ENCODE data around the gene LCN15.

DNA sequence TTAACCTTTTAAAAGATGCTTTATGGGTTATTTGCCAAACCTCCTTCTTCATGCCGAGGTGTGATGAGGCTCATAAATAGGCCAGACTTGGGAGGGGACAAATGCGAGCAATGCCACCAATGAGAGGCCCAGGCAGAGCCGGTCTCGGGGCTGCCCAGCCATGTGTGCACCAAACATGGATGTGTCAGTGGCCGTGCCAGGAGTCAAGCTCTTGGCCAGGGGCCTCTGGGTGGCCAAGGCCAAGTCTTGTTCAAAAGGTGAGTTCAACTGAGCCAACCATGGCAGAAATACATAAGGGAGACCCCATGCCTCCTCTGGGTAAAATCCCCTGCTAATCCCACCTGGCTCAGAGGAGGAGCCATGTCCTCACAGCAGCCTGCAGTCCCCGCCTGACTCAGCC lies 10.9 kb upstream of the LCN15 start:
- no peak for TF ChIP-seq POLR2A (IDR thresholded peaks at IDR 0.05)
- TF ChIP-seq, protein P1, sequence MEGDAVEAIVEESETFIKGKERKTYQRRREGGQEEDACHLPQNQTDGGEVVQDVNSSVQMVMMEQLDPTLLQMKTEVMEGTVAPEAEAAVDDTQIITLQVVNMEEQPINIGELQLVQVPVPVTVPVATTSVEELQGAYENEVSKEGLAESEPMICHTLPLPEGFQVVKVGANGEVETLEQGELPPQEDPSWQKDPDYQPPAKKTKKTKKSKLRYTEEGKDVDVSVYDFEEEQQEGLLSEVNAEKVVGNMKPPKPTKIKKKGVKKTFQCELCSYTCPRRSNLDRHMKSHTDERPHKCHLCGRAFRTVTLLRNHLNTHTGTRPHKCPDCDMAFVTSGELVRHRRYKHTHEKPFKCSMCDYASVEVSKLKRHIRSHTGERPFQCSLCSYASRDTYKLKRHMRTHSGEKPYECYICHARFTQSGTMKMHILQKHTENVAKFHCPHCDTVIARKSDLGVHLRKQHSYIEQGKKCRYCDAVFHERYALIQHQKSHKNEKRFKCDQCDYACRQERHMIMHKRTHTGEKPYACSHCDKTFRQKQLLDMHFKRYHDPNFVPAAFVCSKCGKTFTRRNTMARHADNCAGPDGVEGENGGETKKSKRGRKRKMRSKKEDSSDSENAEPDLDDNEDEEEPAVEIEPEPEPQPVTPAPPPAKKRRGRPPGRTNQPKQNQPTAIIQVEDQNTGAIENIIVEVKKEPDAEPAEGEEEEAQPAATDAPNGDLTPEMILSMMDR (IDR thresholded peaks at IDR 0.05) = no peak

Data from Peyer's patch (tissue), 4 donors.